Ovary (tissue), 9 donors: ENCODE measurements around the gene KRTAP10-7. TPM values are rescaled to one million over a fixed set of nuclear protein-coding genes. Genes with fewer than 3 reads are reported as not detected.
"Not testable (repeated sequence)": the region's sequence is repeated elsewhere in the genome, so short reads cannot be mapped to it uniquely, and the experiment has no call there.

Experiments used
- DNase-seq, 5 donors: peaks; one replicate each; pipeline ENCODE4 v3.0.0-alpha.2; 2019 to 2020
- H3K27ac ChIP-seq, 2 donors: fragments of 200-600 bp; one replicate each; pipeline versions ENCODE4 v1.5.1 to v1.8.0; 2019 to 2022
- H3K27me3 ChIP-seq: fragments of 200-600 bp; one replicate; pipeline ENCODE4 v1.8.0; 2022
- H3K36me3 ChIP-seq: fragments of 200-600 bp; sonication (generic); one replicate; pipeline ENCODE4 v1.5.1; 2019
- H3K4me1 ChIP-seq: one replicate; pipeline ENCODE4 v1.8.1; 2013; ENCODE audit warnings: mild to moderate bottlenecking, moderate library complexity; ENCODE audit not compliant: insufficient read depth
- H3K4me3 ChIP-seq: fragments of 200-600 bp; sonication (generic); one replicate; pipeline ENCODE4 v1.5.1; 2017
- H3K9me3 ChIP-seq, 2 donors: fragments of 200-600 bp in 1 of 2; sonication (generic) in 1 of 2; one replicate each; pipeline versions ENCODE4 v1.5.1 to v1.8.1; 2013 to 2019; ENCODE audit warnings: mild to moderate bottlenecking in 1 of 2, moderate library complexity in 1 of 2
- CTCF ChIP-seq, 3 donors: fragments of 450-650 bp in 2 of 3; fragments of 200-600 bp in 1 of 3; IDR thresholded peaks; one replicate each; pipeline versions ENCODE4 v1.5.1 to v1.8.0; 2016 to 2022; ENCODE audit warnings: antibody characterized with exemption in 3 of 3, mild to moderate bottlenecking in 1 of 3
- EP300 ChIP-seq: sonication (generic); formaldehyde crosslinking; IDR thresholded peaks from one replicate; pipeline ENCODE4 v1.6.1; 2017; ENCODE audit warnings: antibody characterized with exemption
- POLR2A ChIP-seq: fragments of 450-650 bp; IDR thresholded peaks from one replicate; pipeline ENCODE4 v1.6.1; 2017; ENCODE audit warnings: antibody characterized with exemption, mild to moderate bottlenecking, moderate library complexity
- WGBS, 3 donors: extraction: QIAGEN DNeasy Blood & Tissue Kit in 1 of 3; methylation state at CpG; one replicate each; pipeline versions ENCODE4 v1.1.5 to v1.1.7; 2013 to 2017; 5-methylcytosine and 5-hydroxymethylcytosine counted together
- intact Hi-C, 4 donors: fragments of 100-400 bp; cut with DNase I; formaldehyde crosslinking; loops; one replicate each; pipeline versions ENCODE4 v1.11.0 to v1.15.1; 2022 to 2023
- polyA plus RNA-seq, 2 donors: library from polyadenylated mRNA; stranded (reverse); fragments of 200-250 nt in 1 of 2; fragments of 350-450 nt in 1 of 2; fragmentation: Illumina TruSeq in 1 of 2; extraction: RNeasy Lipid Tissue Mini Kit (QIAGEN cat#74804) in 1 of 2; gene quantifications; one replicate each; pipeline ENCODE4 v1.2.3, GENCODE V29; 2013 to 2014
- total RNA-seq, 7 donors: library from RNA; depleted of rRNA in 2 of 7; stranded (reverse); fragments of >200 nt in 2 of 7; fragmentation: NEBNext Ultra II Directional in 3 of 7; extraction: Animal tissue kit (Norgen Biotek cat#: 25700) in 3 of 7; gene quantifications; one replicate each; pipeline versions ENCODE4 v1.1.0 to v1.2.4, GENCODE V29; 2016 to 2023
- donor health status: DM: no; HTN: no; CAD: no; lungs with moderate emphysema.
- donor health status: DM: no; HTN: no; CAD: no.
- donor health status: Bipolar disorder and iron deficiency.
- donor health status: DM: yes; HTN: yes; CAD: no.
- donor health status: DM: no; HTN: no; CAD: no.
- donor health status: DM: yes; HTN: yes; CAD: no.

KRTAP10-7 gene
- total and polyA plus RNA-seq, 9 donors, result not detected

GRCh38 chr21:44552681-44553080, 47.7 kb upstream of the KRTAP10-7 start:
- Histone ChIP-seq H3K4me1 (no peaks in the 10 kb centered on the region), H3K9me3 (peaks cover 0 to 3% of the 10 kb centered on the region in 2 donors), H3K36me3 (no peaks in the 10 kb centered on the region), H3K4me3 (no peak overlapping the region), H3K27me3 (no peaks in the 10 kb centered on the region), H3K27ac (no peak overlapping the region)
- TF ChIP-seq POLR2A (no peak), EP300 (no peak), CTCF (IDR thresholded peaks at IDR 0.05) (no peak)
- intact Hi-C loops, result no loop called here
- peak in 1 of 5 donors; percentile 8 for DNase-seq
- 60 to 73% (median 66%) methylated on average over 13 of the region's 13 CpGs for WGBS, 3 donors

GRCh38 chr21:44555200-44555875, 45.1 kb upstream of the KRTAP10-7 start:
- Histone ChIP-seq H3K4me3 (no peak overlapping the region), H3K4me1 (no peaks in the 10 kb centered on the region), H3K27me3 (no peaks in the 10 kb centered on the region), H3K36me3 (no peaks in the 10 kb centered on the region), H3K9me3 (peaks cover 0 to 3% of the 10 kb centered on the region in 2 donors), H3K27ac (no peak overlapping the region)
- WGBS, 3 donors, result 74 to 77% (median 75%) methylated on average over 13 of the region's 13 CpGs
- intact Hi-C loops, result no loop called here
- no peak for TF ChIP-seq CTCF (IDR thresholded peaks at IDR 0.05)
- no peak for TF ChIP-seq POLR2A
- TF ChIP-seq EP300, result no peak
- DNase-seq, result no peak

GRCh38 chr21:44556879-44557278, 43.5 kb upstream of the KRTAP10-7 start:
- Histone ChIP-seq H3K27ac (no peak overlapping the region), H3K27me3 (no peaks in the 10 kb centered on the region), H3K36me3 (no peaks in the 10 kb centered on the region), H3K4me3 (no peak overlapping the region), H3K9me3 (no peaks in the 10 kb centered on the region), H3K4me1 (no peaks in the 10 kb centered on the region)
- 76 to 80% (median 79%) methylated on average over 9 of the region's 9 CpGs for WGBS, 3 donors
- no peak for DNase-seq
- TF ChIP-seq CTCF (IDR thresholded peaks at IDR 0.05) (no peak), EP300 (no peak), POLR2A (no peak)
- intact Hi-C loops, result no loop called here

GRCh38 chr21:44557491-44558328, 42.7 kb upstream of the KRTAP10-7 start:
- no peak for DNase-seq
- H3K9me3 ChIP-seq, result no peaks in the 10 kb centered on the region
- TF ChIP-seq CTCF (IDR thresholded peaks at IDR 0.05) (no peak), POLR2A (no peak), EP300 (no peak)
- H3K27ac ChIP-seq, result no peak overlapping the region
- no peak overlapping the region for H3K4me3 ChIP-seq
- no peaks in the 10 kb centered on the region for H3K27me3 ChIP-seq
- H3K36me3 ChIP-seq, result no peaks in the 10 kb centered on the region
- WGBS, 3 donors, result 13 to 28% (median 21%) methylated on average over 30 of the region's 30 CpGs
- intact Hi-C loops, result no loop called here
- no peaks in the 10 kb centered on the region for H3K4me1 ChIP-seq

GRCh38 chr21:44558329-44558675, 42.1 kb upstream of the KRTAP10-7 start:
- DNase-seq, H3K27me3 ChIP-seq, H3K9me3 ChIP-seq, intact Hi-C loops, H3K4me3 ChIP-seq, H3K4me1 ChIP-seq, H3K27ac ChIP-seq, H3K36me3 ChIP-seq: not testable (repeated sequence)
- 39 to 60% (median 53%) methylated on average over 8 to 10 of the region's 10 CpGs for WGBS, 3 donors
